ENCODE data around the gene GALNT18.

DNA sequence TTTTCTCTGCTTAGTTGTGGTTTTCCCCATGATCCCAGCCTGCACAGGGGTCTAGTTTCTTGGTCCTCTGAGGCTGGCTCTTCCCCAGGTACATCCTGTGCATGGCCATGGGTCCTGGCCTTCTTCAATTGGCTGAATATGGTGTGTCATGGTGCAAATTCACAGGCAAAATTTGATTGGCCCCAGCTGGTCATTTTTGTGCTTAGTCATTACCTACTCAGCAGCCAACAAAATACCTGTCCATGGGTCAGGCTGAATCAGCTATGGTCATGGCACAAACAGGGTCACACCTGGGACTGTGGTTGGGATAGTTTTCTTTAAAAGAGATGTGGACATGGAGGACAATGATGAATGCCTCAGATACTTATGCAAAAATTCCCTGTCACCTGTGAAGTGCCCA is 354.5 kb downstream of the GALNT18 start:
- no peak for TF ChIP-seq POLR2A (IDR thresholded peaks at IDR 0.05)
- TF ChIP-seq, protein P1, sequence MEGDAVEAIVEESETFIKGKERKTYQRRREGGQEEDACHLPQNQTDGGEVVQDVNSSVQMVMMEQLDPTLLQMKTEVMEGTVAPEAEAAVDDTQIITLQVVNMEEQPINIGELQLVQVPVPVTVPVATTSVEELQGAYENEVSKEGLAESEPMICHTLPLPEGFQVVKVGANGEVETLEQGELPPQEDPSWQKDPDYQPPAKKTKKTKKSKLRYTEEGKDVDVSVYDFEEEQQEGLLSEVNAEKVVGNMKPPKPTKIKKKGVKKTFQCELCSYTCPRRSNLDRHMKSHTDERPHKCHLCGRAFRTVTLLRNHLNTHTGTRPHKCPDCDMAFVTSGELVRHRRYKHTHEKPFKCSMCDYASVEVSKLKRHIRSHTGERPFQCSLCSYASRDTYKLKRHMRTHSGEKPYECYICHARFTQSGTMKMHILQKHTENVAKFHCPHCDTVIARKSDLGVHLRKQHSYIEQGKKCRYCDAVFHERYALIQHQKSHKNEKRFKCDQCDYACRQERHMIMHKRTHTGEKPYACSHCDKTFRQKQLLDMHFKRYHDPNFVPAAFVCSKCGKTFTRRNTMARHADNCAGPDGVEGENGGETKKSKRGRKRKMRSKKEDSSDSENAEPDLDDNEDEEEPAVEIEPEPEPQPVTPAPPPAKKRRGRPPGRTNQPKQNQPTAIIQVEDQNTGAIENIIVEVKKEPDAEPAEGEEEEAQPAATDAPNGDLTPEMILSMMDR (IDR thresholded peaks at IDR 0.05), result no peak
- no peak for TF ChIP-seq POLR2AphosphoS5 (IDR thresholded peaks at IDR 0.05)

Data from breast epithelium (tissue), 3 donors.